GM19463 (cell line): ENCODE data around the gene MPIG6B.

Source experiments
- ATAC-seq: cut with Tn5 transposase; IDR thresholded peaks from one replicate; pipeline ENCODE4 v1.9.1; 2021; ENCODE audit warnings: mild to moderate bottlenecking, moderate library complexity; ENCODE audit not compliant: unreplicated experiment

The MPIG6B gene

DNA sequence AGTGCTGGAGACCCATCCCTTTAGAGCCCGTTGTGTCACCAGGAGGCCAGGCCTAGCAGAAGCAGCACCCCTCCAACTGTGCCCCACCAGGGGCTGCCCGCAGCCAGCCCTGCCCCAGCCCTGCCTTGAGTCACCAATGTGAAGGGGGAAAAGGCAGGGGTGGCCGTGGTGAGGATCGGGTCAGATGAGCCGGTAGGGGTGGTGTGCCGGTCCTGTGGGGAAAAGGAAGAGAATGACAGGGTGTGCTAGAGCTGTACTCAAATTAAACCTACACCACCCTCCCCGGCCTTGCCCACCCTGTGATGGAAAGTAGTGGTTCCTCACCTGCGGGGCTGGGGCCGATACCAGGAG, 42.4 kb downstream of the MPIG6B start:
- ATAC-seq = no peak

DNA sequence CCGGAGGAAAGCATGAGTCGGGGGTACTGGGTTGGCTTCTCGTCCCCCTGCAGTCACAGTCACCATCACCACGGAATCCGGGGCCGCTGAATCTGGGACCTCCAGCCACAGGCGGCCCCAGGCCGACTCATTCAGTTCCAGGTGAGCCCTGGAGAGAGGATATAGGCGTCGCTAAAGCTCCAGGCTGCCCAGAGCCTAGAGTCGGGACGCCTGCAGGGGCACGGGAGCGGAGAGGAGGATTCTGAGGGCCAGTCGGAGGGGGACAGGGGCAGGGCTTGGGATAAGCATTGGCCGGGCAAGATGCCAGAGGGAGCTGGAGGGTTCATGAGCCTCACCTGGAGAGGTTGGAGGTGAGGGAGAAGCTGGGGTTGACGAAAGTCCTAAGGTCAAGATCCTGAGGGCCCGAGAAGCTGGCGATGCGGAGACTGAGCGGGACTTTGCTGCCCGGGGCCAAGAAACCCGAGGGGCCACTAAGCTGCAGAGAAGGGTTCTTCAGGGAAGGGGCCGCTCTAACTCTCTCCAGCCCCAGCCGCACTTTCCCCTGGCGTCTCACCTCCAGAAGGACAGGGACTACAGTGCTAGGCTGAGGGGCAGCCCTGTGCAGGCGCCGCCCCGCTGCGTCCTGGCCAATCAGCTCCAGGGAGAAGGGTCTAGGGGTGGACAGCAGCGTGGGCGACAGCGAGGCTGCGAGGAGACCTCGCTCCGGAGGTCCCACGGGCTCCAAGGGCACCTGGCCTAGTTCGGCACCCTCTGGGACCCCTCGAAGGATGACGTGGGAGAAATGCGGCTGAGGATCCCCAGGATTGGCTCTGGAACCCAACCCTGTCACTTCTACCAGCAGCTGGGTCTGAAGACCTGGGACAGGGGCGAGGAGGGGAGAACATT, 43.0 kb downstream of the MPIG6B start:
- ATAC-seq = no peak

GRCh38 chr6:31767096-31767645, 44.0 kb downstream of the MPIG6B start:
- no peak for ATAC-seq

DNA sequence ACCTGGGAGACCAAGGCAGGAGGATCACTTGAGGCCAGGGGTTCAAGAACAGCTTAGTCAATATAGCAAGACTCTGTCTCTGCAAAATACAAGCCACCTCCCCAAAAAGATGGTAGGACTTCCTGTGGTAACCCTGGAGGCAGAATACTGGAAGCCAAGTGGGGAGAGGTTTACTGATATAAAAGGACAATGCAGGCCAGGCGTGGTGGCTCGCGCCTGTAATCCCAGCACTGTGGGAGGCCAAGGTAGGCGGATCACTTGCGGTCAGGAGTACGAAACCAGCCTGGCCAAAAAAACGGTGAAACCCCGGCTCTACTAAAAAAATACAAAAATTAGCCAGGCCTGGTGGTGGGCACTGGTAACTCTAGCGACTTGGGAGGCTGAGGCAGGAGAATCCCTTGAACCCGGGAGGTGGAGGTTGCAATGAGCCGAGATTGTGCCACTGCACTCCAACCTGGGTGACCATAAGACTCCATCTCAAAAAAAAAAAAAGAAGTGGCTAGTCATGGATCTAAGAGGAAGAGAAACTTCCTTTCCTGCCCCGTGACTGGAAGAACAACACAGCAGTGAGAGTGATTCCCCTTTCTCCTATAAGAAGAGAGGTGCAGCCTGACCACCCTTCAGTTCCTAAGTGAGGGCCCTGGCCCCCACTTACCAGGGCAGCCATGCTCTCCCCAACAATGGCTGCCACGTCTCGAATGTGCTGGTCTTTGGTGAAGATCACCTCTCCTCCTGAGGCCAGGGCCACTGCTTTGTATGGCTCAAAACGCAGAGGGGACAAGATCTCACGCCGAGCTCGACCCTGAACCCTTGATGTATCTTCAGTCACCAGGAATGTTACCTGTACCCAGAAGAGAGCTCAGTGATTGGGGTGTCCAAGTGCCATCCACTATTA, 45.4 kb downstream of the MPIG6B start:
- ATAC-seq = no peak

DNA sequence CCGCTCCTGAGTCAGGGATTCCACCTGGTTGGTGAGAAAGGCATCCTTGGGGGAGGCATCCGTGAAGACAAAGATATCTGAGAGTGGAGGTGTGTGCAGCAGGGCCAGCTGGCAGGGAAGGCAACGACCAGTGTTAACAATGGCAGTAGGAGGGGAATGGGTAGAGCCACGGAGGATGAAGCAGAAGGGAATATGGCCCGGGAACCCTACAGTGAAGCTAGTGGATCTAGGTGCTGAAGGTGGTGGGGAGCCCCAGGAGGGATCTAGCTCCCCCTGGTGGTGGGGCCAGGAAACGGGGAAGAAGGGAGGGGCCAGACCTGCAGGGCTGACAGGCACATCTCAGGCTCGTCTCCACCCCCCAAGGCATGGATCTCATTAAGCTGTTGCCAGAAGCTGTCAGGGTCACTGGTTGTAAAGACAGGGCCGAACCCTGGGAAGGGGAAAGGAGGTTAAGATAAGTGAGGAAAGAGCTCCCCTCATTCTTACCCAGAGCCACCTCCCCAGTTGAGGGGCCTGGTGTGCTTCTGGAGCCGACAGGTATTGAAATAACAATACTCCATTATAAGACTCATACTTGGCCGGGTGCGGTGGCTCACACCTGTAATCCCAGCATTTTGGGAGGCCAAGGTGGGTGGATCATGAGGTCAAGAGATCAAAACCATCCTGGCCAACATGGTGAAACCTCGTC, 46.7 kb downstream of the MPIG6B start:
- no peak for ATAC-seq

DNA sequence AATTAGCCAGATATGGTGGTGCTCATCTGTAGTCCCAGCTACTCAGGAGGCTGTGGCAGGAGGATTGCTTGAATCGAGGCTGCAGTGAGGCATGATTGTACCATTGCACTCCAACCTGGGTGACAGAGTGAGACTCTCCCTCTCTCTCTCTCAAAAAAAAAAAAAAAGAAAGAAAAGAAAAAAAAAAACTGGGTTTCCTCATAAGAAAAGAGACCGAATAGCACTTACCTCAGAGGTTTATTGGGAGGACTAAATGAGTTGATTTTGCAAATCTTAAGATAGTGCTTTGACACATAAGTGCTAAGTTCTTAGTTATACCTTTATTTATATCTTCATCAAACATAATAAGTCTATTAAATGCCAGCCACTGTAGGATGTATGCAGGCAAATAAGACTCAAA, 47.7 kb downstream of the MPIG6B start:
- ATAC-seq = no peak

- ATAC-seq = no peak
Observed at GRCh38 chr6:31771992-31772358, 48.8 kb downstream of the MPIG6B start.

DNA sequence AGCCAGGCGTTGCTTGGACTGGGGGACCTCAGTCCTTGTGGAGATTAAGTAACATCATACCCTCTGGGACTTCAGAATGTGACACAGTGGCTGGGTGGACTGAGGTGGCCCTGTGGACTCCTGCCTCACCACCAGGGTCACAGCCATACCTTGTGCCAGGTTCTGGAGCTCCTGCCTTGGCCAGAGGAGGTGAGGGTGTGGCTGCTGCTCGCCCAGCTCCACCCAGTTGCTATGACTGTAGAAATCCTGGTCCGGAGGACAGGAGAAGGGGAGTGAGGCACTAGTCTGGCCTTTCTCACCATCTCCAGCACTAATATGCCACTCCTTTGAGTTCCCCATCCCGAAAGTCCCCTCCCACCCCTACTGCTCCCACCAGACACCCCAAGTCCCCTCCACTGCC, 52.0 kb downstream of the MPIG6B start:
- no peak for ATAC-seq

- no peak for ATAC-seq
Observed at GRCh38 chr6:31775633-31776484, 52.7 kb downstream of the MPIG6B start.
